HEK293 (cell line): Measurements from ENCODE around the gene JMJD6.

Source experiments
- CTCF ChIA-PET: fragments of 350-600 bp; formaldehyde crosslinking; extraction: SDS; loops from one replicate; lab custom pipeline; 2021; ENCODE audit warnings: antibody characterized with exemption; lab: Yijun Ruan, JAX
- POLR2A ChIA-PET: fragments of 300-600 bp; formaldehyde crosslinking; extraction: SDS; loops from one replicate; lab custom pipeline; 2020; ENCODE audit warnings: antibody characterized with exemption, inconsistent platforms; lab: Yijun Ruan, JAX
- H3K27ac ChIP-seq: fragments of 200-500 bp; sonication (Bioruptor generic); 2 replicates; pipeline ENCODE4 v1.5.1; 2014; ENCODE audit warnings: low read depth, low read length, control low read depth, inconsistent platforms; ENCODE audit errors: extremely low read depth
- H3K36me3 ChIP-seq, 2 experiments: fragments of 200-500 bp in 1 of 2; sonication (Bioruptor generic) in 1 of 2; 1 replicate in 1 of 2; 2 replicates in 1 of 2; pipeline ENCODE4 v1.5.1; 2014 to 2017; ENCODE audit warnings: inconsistent platforms in 2 of 2, low read length in 2 of 2; ENCODE audit not compliant: control insufficient read depth in 2 of 2, insufficient read depth in 1 of 2
- H3K4me1 ChIP-seq: fragments of 200-500 bp; sonication (Bioruptor generic); 2 replicates; pipeline ENCODE4 v1.5.1; 2014; ENCODE audit warnings: mild to moderate bottlenecking, low read length, inconsistent platforms; ENCODE audit not compliant: control insufficient read depth, insufficient read depth
- H3K4me3 ChIP-seq: 2 replicates; pipeline ENCODE4 v1.5.1; 2011; ENCODE audit warnings: low read depth, mild to moderate bottlenecking, control low read depth, low read length, moderate library complexity
- H3K9me3 ChIP-seq: fragments of 200-500 bp; sonication (Bioruptor generic); 2 replicates; pipeline ENCODE4 v1.5.1; 2014; ENCODE audit warnings: low read depth, low read length, inconsistent platforms; ENCODE audit not compliant: control insufficient read depth, insufficient read depth
- ATF2 ChIP-seq: fragments of 450-650 bp; formaldehyde crosslinking; IDR thresholded peaks from 2 replicates; pipeline ENCODE4 v1.5.1; 2016; ENCODE audit warnings: missing biosample characterization, missing genetic modification characterization, low read depth
- ELK4 ChIP-seq: IDR thresholded peaks from 2 replicates; pipeline ENCODE4 v1.6.1; 2011; ENCODE audit warnings: mild to moderate bottlenecking, low read depth, low read length, borderline replicate concordance
- PRDM1 ChIP-seq: fragments of 450-650 bp; formaldehyde crosslinking; IDR thresholded peaks from 2 replicates; pipeline ENCODE4; 2016; ENCODE audit warnings: missing biosample characterization, missing genetic modification characterization
- SALL2 ChIP-seq: fragments of 450-650 bp; formaldehyde crosslinking; IDR thresholded peaks from 2 replicates; pipeline ENCODE4 v1.5.0; 2017; ENCODE audit warnings: missing biosample characterization, mild to moderate bottlenecking, missing genetic modification characterization, borderline replicate concordance
- ZBTB1 ChIP-seq: fragments of 450-650 bp; formaldehyde crosslinking; IDR thresholded peaks from 2 replicates; pipeline ENCODE4 v1.5.1; 2016; ENCODE audit warnings: missing biosample characterization, missing genetic modification characterization
- ZFP37 ChIP-seq: fragments of 450-650 bp; formaldehyde crosslinking; IDR thresholded peaks from 2 replicates; pipeline ENCODE4 v1.5.1; 2016; ENCODE audit warnings: missing biosample characterization, missing genetic modification characterization
- ZIC2 ChIP-seq: fragments of 450-650 bp; formaldehyde crosslinking; IDR thresholded peaks from 2 replicates; pipeline ENCODE4 v1.5.1; 2016; ENCODE audit warnings: missing biosample characterization, missing genetic modification characterization
- ZNF148 ChIP-seq: fragments of 450-650 bp; formaldehyde crosslinking; IDR thresholded peaks from 2 replicates; pipeline ENCODE4 v1.5.0; 2017; ENCODE audit warnings: missing biosample characterization, missing genetic modification characterization, borderline replicate concordance
- ZNF157 ChIP-seq: fragments of 450-650 bp; formaldehyde crosslinking; IDR thresholded peaks from 2 replicates; pipeline ENCODE4 v1.5.1; 2016; ENCODE audit warnings: missing biosample characterization, missing genetic modification characterization
- ZNF169 ChIP-seq: fragments of 450-650 bp; formaldehyde crosslinking; IDR thresholded peaks from 2 replicates; pipeline ENCODE4 v1.5.1; 2016; ENCODE audit warnings: missing biosample characterization, missing genetic modification characterization
- ZNF239 ChIP-seq: fragments of 450-650 bp; formaldehyde crosslinking; IDR thresholded peaks from 2 replicates; pipeline ENCODE4 v1.5.1; 2016; ENCODE audit warnings: missing biosample characterization, missing genetic modification characterization
- ZNF311 ChIP-seq: fragments of 450-650 bp; formaldehyde crosslinking; IDR thresholded peaks from 2 replicates; pipeline ENCODE4 v1.5.1; 2017; ENCODE audit warnings: missing biosample characterization, missing genetic modification characterization, borderline replicate concordance
- ZNF529 ChIP-seq: fragments of 450-650 bp; formaldehyde crosslinking; IDR thresholded peaks from 2 replicates; pipeline ENCODE4 v1.5.1; 2017; ENCODE audit warnings: missing genetic modification characterization, missing biosample characterization; ENCODE audit not compliant: insufficient replicate concordance
- ZNF555 ChIP-seq: fragments of 450-650 bp; formaldehyde crosslinking; conservative IDR thresholded peaks from 2 replicates; pipeline ENCODE4 v1.5.1; 2017; ENCODE audit warnings: missing biosample characterization, mild to moderate bottlenecking, missing genetic modification characterization, inconsistent platforms
- ZNF658 ChIP-seq: fragments of 450-650 bp; formaldehyde crosslinking; IDR thresholded peaks from 2 replicates; pipeline ENCODE4; 2016; ENCODE audit warnings: missing biosample characterization, missing genetic modification characterization
- ZNF660 ChIP-seq: fragments of 450-650 bp; IDR thresholded peaks from 2 replicates; pipeline ENCODE4 v1.5.1; 2018; ENCODE audit warnings: missing biosample characterization, mild to moderate bottlenecking, missing genetic modification characterization
- TF ChIP-seq, protein P1 (sequence below): fragments of 450-650 bp; formaldehyde crosslinking; IDR thresholded peaks from 2 replicates; pipeline ENCODE4 v1.5.1; 2017; ENCODE audit warnings: missing biosample characterization, missing genetic modification characterization
- TF ChIP-seq, protein P2 (sequence below): fragments of 450-650 bp; formaldehyde crosslinking; IDR thresholded peaks from 2 replicates; pipeline ENCODE4 v1.5.1; 2016; ENCODE audit warnings: missing biosample characterization, missing genetic modification characterization

Gene JMJD6

DNA sequence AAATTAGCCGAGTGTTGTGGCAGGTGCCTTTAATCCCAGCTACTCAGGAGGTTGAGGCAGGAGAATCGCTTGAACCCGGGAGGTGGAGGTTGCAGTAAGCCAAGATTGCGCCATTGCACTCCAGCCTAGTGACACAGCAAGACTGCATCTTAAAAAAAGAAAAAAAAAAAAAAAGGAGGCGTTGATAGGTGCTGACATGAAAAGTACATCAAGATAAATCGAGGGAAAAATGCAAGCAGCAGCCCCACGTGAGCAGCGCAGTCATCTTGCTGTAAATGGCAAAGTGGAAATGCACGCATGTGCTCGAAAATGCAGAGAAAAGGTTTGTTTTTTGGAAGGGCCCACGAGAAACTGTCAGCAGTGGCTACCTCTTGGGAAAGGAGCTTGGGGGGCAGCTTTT lies 36.5 kb downstream of the JMJD6 start:
- ChIA-PET POLR2A (interaction anchor here (1.2 to 2.2 kb wide), 6 partner anchors 8 to 21 kb away, joined by 3 to 22 read pairs (median 10); partner anchors contain the start of gene MXRA7), CTCF (interaction anchor here (0.6 to 14.2 kb wide), 11 partner anchors 8 to 169 kb away, joined by 3 to 175 read pairs (median 6); partner anchors contain the start of gene MXRA7)

More for the DNA sequence above, 36.5 kb downstream of the JMJD6 start:
- no peak overlapping the region for H3K27ac ChIP-seq
- H3K36me3 ChIP-seq, result peaks cover 0 to 23% of the 10 kb centered on the region in 2 experiments; a peak in 2 of 3 replicates
- no peak for TF ChIP-seq ELK4
- TF ChIP-seq ZIC2 (tag by site-specific recombination), result no peak
- TF ChIP-seq ZNF239 (tag by site-specific recombination), result no peak
- no peak for TF ChIP-seq ZNF529 (tag by site-specific recombination)
- TF ChIP-seq ZNF658 (tag by site-specific recombination), result no peak
- no peak for TF ChIP-seq ZBTB1 (tag by site-specific recombination)
- no peak for TF ChIP-seq ZNF169 (tag by site-specific recombination)
- no peak for TF ChIP-seq ZFP37 (tag by site-specific recombination)
- TF ChIP-seq ZNF555 (tag by site-specific recombination), result no peak
- TF ChIP-seq PRDM1, result no peak
- TF ChIP-seq ZNF157 (tag by site-specific recombination), result no peak
- TF ChIP-seq, protein P1, sequence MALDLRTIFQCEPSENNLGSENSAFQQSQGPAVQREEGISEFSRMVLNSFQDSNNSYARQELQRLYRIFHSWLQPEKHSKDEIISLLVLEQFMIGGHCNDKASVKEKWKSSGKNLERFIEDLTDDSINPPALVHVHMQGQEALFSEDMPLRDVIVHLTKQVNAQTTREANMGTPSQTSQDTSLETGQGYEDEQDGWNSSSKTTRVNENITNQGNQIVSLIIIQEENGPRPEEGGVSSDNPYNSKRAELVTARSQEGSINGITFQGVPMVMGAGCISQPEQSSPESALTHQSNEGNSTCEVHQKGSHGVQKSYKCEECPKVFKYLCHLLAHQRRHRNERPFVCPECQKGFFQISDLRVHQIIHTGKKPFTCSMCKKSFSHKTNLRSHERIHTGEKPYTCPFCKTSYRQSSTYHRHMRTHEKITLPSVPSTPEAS (tag by site-specific recombination), result no peak
- TF ChIP-seq, protein P2, sequence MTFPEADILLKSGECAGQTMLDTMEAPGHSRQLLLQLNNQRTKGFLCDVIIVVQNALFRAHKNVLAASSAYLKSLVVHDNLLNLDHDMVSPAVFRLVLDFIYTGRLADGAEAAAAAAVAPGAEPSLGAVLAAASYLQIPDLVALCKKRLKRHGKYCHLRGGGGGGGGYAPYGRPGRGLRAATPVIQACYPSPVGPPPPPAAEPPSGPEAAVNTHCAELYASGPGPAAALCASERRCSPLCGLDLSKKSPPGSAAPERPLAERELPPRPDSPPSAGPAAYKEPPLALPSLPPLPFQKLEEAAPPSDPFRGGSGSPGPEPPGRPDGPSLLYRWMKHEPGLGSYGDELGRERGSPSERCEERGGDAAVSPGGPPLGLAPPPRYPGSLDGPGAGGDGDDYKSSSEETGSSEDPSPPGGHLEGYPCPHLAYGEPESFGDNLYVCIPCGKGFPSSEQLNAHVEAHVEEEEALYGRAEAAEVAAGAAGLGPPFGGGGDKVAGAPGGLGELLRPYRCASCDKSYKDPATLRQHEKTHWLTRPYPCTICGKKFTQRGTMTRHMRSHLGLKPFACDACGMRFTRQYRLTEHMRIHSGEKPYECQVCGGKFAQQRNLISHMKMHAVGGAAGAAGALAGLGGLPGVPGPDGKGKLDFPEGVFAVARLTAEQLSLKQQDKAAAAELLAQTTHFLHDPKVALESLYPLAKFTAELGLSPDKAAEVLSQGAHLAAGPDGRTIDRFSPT (tag by site-specific recombination), result no peak
- TF ChIP-seq SALL2, result no peak
- TF ChIP-seq ZNF311 (tag by site-specific recombination), result no peak
- TF ChIP-seq ZNF660, result no peak
- no peak for TF ChIP-seq ATF2 (tag by site-specific recombination)
- TF ChIP-seq ZNF148 (tag by site-specific recombination), result no peak
- no peak overlapping the region for H3K4me3 ChIP-seq
- peaks cover 11% of the 10 kb centered on the region for H3K4me1 ChIP-seq
- no peaks in the 10 kb centered on the region for H3K9me3 ChIP-seq
